A673 (cell line): ENCODE measurements around the gene NAIF1. TPM values are rescaled to one million over a fixed set of nuclear protein-coding genes. Genes with fewer than 3 reads are reported as not detected.

ENCODE experiments used
- BruUV-seq: library from RNA; stranded (reverse); fragments of 400-500 nt; replicated peaks from 2 replicates; lab custom pipeline; 2021; lab: Mats Ljungman, UMichigan
- CTCF ChIA-PET: fragments of 300-600 bp; sonication (Branson Sonifier 250); formaldehyde crosslinking; loops from one replicate; lab custom pipeline; 2022; ENCODE audit warnings: antibody characterized with exemption; lab: Charles Lee
- POLR2A ChIA-PET: fragments of 300-600 bp; sonication (Branson Sonifier 250); formaldehyde crosslinking; loops from one replicate; lab custom pipeline; 2022; ENCODE audit warnings: antibody characterized with exemption; ENCODE audit not compliant: low non-redundant PET; lab: Charles Lee
- DNase-seq: peaks from one replicate; pipeline ENCODE4 v3.0.0-alpha.2; 2015; ENCODE audit warnings: low spot score
- H3K27ac ChIP-seq: fragments of 200-600 bp; sonication (generic); 2 replicates; pipeline ENCODE4 v1.5.1; 2016; ENCODE audit warnings: mixed run types, low read depth, mild to moderate bottlenecking, mixed read lengths, antibody characterized with exemption, low read length; ENCODE audit not compliant: poor library complexity, severe bottlenecking
- H3K27me3 ChIP-seq: fragments of 200-600 bp; sonication (generic); replicated peaks from 2 replicates; pipeline ENCODE4 v1.6.1; 2017; ENCODE audit warnings: mixed run types, low read depth, mild to moderate bottlenecking, mixed read lengths, antibody characterized with exemption, low read length; ENCODE audit not compliant: insufficient read depth, poor library complexity
- H3K36me3 ChIP-seq: fragments of 200-600 bp; sonication (generic); 2 replicates; pipeline ENCODE4 v1.6.1; 2016; ENCODE audit warnings: mixed run types, mild to moderate bottlenecking, mixed read lengths, antibody characterized with exemption, low read length; ENCODE audit not compliant: insufficient read depth, poor library complexity, severe bottlenecking
- H3K4me1 ChIP-seq: fragments of 200-600 bp; sonication (generic); 2 replicates; pipeline ENCODE4 v1.6.1; 2017; ENCODE audit warnings: mixed run types, mild to moderate bottlenecking, mixed read lengths, antibody characterized with exemption, low read length; ENCODE audit not compliant: insufficient read depth, poor library complexity, severe bottlenecking
- H3K4me3 ChIP-seq: fragments of 200-600 bp; sonication (generic); 2 replicates; pipeline ENCODE4 v1.5.1; 2016; ENCODE audit warnings: low read depth, mixed run types, mild to moderate bottlenecking, mixed read lengths, low read length; ENCODE audit not compliant: poor library complexity, severe bottlenecking
- H3K9me3 ChIP-seq: fragments of 200-600 bp; sonication (generic); 2 replicates; pipeline ENCODE4 v1.6.1; 2016; ENCODE audit warnings: mixed run types, low read depth, mild to moderate bottlenecking, mixed read lengths, antibody characterized with exemption, low read length; ENCODE audit not compliant: poor library complexity, severe bottlenecking
- CTCF ChIP-seq: fragments of 300-800, 200-600 bp; sonication (generic); conservative IDR thresholded peaks from 2 replicates; pipeline ENCODE4 v1.5.1; 2017; ENCODE audit warnings: low read depth, mild to moderate bottlenecking, antibody characterized with exemption, low read length, moderate library complexity, mixed read lengths
- EZH2 ChIP-seq: fragments of 200-600 bp; sonication (generic); IDR thresholded peaks from 2 replicates; pipeline ENCODE4 v1.6.1; 2017; ENCODE audit warnings: borderline replicate concordance, low read depth, mild to moderate bottlenecking, mixed read lengths, antibody characterized with exemption, low read length; ENCODE audit not compliant: poor library complexity, severe bottlenecking
- intact Hi-C: fragments of 100-400 bp; cut with micrococcal nuclease; formaldehyde crosslinking; loops from one replicate; pipeline ENCODE4 v1.10.0; 2022; ENCODE audit not compliant: unreplicated experiment
- total RNA-seq: library from RNA; stranded (reverse); gene quantifications from 2 replicates; pipeline ENCODE4 v1.2.3, GENCODE V29; 2021

Gene NAIF1
- total RNA-seq, 1 experiment from 2014 or later, result 9.3 TPM

DNA sequence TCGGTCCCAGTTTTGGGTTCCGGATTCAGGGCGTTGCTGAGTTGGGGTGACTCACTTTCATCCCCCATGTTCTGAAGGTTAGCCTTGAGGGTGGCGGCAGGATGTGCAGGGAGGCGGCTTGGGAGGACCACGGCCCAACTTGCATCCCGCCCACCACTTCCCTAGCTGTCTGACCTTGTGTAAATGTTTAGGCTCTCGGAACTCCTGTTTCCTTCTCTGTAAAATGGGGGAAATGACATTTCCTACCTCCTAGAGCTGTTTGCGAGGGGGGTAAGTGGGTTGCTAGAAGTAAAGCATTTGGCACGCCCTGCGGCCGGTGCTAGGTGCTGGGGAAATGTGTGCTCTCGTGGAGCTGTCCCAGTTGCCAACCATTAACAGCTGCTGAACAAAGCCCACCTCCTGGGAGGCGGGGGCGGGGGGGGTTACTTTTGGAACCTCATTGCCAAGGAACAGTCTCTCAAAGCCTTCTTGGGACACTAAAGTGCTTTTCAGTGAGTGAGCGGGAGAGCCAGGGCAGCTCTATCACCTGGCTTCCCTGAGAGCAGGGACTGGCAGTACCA lies 32.9 kb upstream of the NAIF1 start:
- ChIA-PET POLR2A (no interaction called here), CTCF (no interaction called here)
- BruUV-seq, result no TSS peak
- no peaks in the 10 kb centered on the region for H3K9me3 ChIP-seq
- H3K4me1 ChIP-seq, result peaks cover 33% of the 10 kb centered on the region
- peak overlapping the region; percentile 35 for H3K27ac ChIP-seq
- intact Hi-C loops, result no loop called here
- H3K27me3 ChIP-seq, result no peaks in the 10 kb centered on the region
- H3K36me3 ChIP-seq, result peaks cover 38% of the 10 kb centered on the region
- no peak for DNase-seq
- TF ChIP-seq CTCF, result no peak
- TF ChIP-seq EZH2, result no peak
- H3K4me3 ChIP-seq, result no peak overlapping the region

DNA sequence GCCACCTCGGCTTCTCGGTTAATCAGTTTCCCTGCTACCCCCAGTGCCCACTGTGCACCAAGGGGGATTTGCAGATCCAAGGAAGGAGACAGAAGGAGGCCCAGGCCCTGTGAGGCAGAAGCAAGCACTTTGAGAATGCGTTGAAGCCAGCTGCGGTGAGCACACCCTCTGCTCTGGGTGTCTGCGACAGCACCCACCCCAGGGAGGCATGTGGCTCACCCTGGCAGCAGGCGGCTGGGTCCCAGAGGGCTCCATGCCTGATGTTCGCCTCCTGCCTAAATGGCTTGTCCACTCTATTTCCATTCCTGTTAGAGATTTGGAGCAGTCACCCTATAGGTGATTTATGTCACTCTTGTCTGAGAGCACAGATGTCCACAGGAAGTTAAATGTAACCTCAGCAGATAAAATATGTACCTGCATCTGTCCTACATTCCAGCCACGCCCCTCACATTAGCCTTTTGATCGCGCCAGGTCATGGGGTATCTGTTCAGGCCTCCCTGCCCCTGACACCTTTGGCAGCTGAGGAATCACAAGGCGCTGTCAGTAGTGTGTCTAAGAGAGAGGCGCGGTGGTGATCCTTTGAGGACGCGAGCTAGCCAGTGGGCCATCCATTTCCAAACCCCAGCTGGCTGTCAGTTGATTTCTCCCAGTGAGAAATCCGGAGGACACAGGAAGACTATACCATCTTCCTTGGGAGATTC lies 32.3 kb upstream of the NAIF1 start:
- no peak for TF ChIP-seq EZH2
- TF ChIP-seq CTCF, result no peak
- CTCF ChIA-PET, result interaction anchor here (0.5 kb wide), 1 partner anchor 511 kb away, joined by 3 read pairs; no protein-coding TSS in a partner anchor
- H3K9me3 ChIP-seq, result no peaks in the 10 kb centered on the region
- intact Hi-C loops, result no loop called here
- H3K4me3 ChIP-seq, result peak overlapping the region; percentile 40
- H3K27ac ChIP-seq, result peak overlapping the region; percentile 53
- H3K27me3 ChIP-seq, result no peaks in the 10 kb centered on the region
- no peak for DNase-seq
- peaks cover 36% of the 10 kb centered on the region for H3K36me3 ChIP-seq
- BruUV-seq, result no TSS peak
- POLR2A ChIA-PET, result no interaction called here
- H3K4me1 ChIP-seq, result peaks cover 39% of the 10 kb centered on the region

DNA sequence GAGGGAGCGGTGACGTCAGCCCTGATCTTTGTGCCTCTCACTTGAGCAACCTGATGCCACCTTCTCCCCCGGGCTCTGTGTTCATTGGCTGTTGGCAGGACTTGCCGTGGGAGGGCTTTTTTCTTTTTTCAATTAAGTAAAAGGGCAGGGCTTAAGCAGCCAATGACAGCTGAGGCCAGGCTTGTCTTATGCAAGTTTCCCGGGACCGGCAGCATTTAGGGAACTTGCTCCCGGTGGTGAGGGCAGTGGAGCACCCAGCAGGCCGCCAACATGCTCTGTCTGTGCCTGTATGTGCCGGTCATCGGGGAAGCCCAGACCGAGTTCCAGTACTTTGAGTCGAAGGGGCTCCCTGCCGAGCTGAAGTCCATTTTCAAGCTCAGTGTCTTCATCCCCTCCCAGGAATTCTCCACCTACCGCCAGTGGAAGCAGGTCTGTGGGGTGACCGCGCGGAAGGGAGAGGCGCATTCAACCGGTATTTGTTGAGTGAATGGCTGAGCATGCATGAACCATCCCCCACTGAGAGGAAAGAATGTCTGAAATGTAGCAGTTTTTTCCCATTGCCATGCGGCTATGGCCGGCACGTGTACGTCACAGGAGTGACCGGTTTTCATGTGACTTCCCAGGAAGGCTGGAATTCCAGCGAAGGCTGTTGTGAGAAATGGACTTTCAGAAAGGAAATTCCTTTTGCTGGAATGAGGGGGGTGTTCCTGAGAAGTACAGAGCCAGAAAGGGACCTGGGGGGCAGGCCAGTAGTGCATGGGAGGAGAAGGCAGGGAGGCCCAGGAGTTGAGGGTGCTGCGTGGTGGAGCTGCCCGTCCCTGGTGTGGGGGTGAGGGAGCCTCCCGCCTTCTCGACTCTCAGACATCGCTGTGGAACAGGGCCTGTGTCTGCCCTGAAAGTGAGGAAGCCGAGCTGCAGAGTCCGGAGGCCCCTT lies 31.4 kb upstream of the NAIF1 start:
- TF ChIP-seq EZH2, result no peak
- no peak for TF ChIP-seq CTCF
- ChIA-PET POLR2A (no interaction called here), CTCF (no interaction called here)
- DNase-seq, result peak; percentile 98
- Histone ChIP-seq H3K27ac (peak overlapping the region; percentile 80), H3K27me3 (no peaks in the 10 kb centered on the region), H3K4me1 (peaks cover 43% of the 10 kb centered on the region), H3K36me3 (peaks cover 28% of the 10 kb centered on the region), H3K9me3 (no peaks in the 10 kb centered on the region), H3K4me3 (peak overlapping the region; percentile 40)
- TSS peak; percentile 63 for BruUV-seq
- intact Hi-C loops, result no loop called here
